Esophagus squamous epithelium (tissue), 4 donors: Measurements from ENCODE around the gene BHLHE23.

ENCODE experiments used
- CTCF ChIP-seq, 6 experiments: fragments of 450-650 bp in 4 of 6; fragments of 200-600 bp in 2 of 6; sonication (generic) in 2 of 6; IDR thresholded peaks; one replicate each; pipeline ENCODE4 v1.5.1; 2016 to 2019; ENCODE audit warnings: antibody characterized with exemption in 6 of 6, mild to moderate bottlenecking in 4 of 6, moderate library complexity in 4 of 6
- POLR2A ChIP-seq, 4 donors: fragments of 450-650 bp; IDR thresholded peaks; one replicate each; pipeline ENCODE4 v1.6.1; 2017; ENCODE audit warnings: antibody characterized with exemption in 4 of 4, mild to moderate bottlenecking in 4 of 4, moderate library complexity in 3 of 4

GRCh38 chr20:63032026-63032800 lies 25.4 kb upstream of the BHLHE23 start:
- TF ChIP-seq CTCF (IDR thresholded peaks at IDR 0.05) (no peak), POLR2A (IDR thresholded peaks at IDR 0.05) (no peak)
